WTC11 (cell line): ENCODE measurements around the gene WNT5A.

Experiments
- ATF1 ChIP-seq: sonication (generic); formaldehyde crosslinking; IDR thresholded peaks from 2 replicates; pipeline ENCODE4 v1.8.1; 2023; ENCODE audit warnings: mild to moderate bottlenecking, moderate library complexity, missing genetic modification reagents
- ATF3 ChIP-seq: sonication (generic); formaldehyde crosslinking; conservative IDR thresholded peaks from 2 replicates; pipeline ENCODE4 v1.8.1; 2022; ENCODE audit warnings: mild to moderate bottlenecking, missing genetic modification reagents
- CREM ChIP-seq: sonication (generic); formaldehyde crosslinking; IDR thresholded peaks from 2 replicates; pipeline ENCODE4 v1.8.1; 2022; ENCODE audit warnings: mild to moderate bottlenecking, missing genetic modification reagents, moderate library complexity
- CTCF ChIP-seq: fragments of 200-600 bp; IDR thresholded peaks from 2 replicates; pipeline ENCODE4 v1.8.0; 2022; ENCODE audit warnings: antibody characterized with exemption
- E2F4 ChIP-seq: sonication (generic); formaldehyde crosslinking; IDR thresholded peaks from 2 replicates; pipeline ENCODE4 v1.8.1; 2022; ENCODE audit warnings: low read depth, mild to moderate bottlenecking, moderate library complexity, missing genetic modification reagents, borderline replicate concordance
- ELF4 ChIP-seq: sonication (generic); formaldehyde crosslinking; IDR thresholded peaks from 2 replicates; pipeline ENCODE4 v1.8.1; 2022; ENCODE audit warnings: low read depth, mild to moderate bottlenecking, moderate library complexity, missing genetic modification reagents
- FOXP4 ChIP-seq: sonication (generic); formaldehyde crosslinking; IDR thresholded peaks from 2 replicates; pipeline ENCODE4 v1.8.0; 2022; ENCODE audit warnings: mild to moderate bottlenecking, missing genetic modification reagents
- KAT7 ChIP-seq: sonication (generic); formaldehyde crosslinking; IDR thresholded peaks from 2 replicates; pipeline ENCODE4 v1.8.1; 2023; ENCODE audit warnings: missing genetic modification reagents, mild to moderate bottlenecking, borderline replicate concordance
- NR3C1 ChIP-seq: sonication (generic); formaldehyde crosslinking; conservative IDR thresholded peaks from 2 replicates; pipeline ENCODE4 v1.8.1; 2023; ENCODE audit warnings: low read depth, mild to moderate bottlenecking, missing genetic modification reagents
- SOX15 ChIP-seq: fragments of 250-450 bp; sonication (Bioruptor Pico); IDR thresholded peaks from 2 replicates; pipeline ENCODE4 v1.9.0; 2021; ENCODE audit warnings: mild to moderate bottlenecking
- ZNF416 ChIP-seq: fragments of 250-450 bp; sonication (Bioruptor Pico); IDR thresholded peaks from 2 replicates; pipeline ENCODE4 v1.9.0; 2021; ENCODE audit warnings: mild to moderate bottlenecking, inconsistent platforms
- ZNF423 ChIP-seq: fragments of 250-450 bp; sonication (Bioruptor Pico); IDR thresholded peaks from 2 replicates; pipeline ENCODE4 v2.1.2; 2022; ENCODE audit warnings: mild to moderate bottlenecking, moderate library complexity

- TF ChIP-seq CTCF (no peak), SOX15 (CRISPR knock-in tag) (no peak), KAT7 (no peak), ATF3 (no peak), ATF1 (CRISPR knock-in tag) (no peak), NR3C1 (no peak), E2F4 (CRISPR knock-in tag) (no peak), CREM (no peak), ZNF416 (CRISPR knock-in tag) (no peak), ZNF423 (CRISPR knock-in tag) (no peak), ELF4 (CRISPR knock-in tag) (no peak), FOXP4 (CRISPR knock-in tag) (no peak)
These were observed 60.6 kb downstream of the WNT5A start for GRCh38 chr3:55426486-55426885.
